CD4-positive, alpha-beta T cell treated with Interleukin-17A for 4 hours (primary cell): ENCODE data around the gene USH1G.
"Not testable (repeated sequence)": the region's sequence is repeated elsewhere in the genome, so short reads cannot be mapped to it uniquely, and the experiment has no call there.

Source experiments
- DNase-seq: peaks from one replicate; pipeline ENCODE4 v3.0.0-alpha.2; 2020; ENCODE audit warnings: mixed read lengths

USH1G gene

GRCh38 chr17:74925242-74925641, 2.2 kb upstream of the USH1G start:
- DNase-seq: no peak

DNA sequence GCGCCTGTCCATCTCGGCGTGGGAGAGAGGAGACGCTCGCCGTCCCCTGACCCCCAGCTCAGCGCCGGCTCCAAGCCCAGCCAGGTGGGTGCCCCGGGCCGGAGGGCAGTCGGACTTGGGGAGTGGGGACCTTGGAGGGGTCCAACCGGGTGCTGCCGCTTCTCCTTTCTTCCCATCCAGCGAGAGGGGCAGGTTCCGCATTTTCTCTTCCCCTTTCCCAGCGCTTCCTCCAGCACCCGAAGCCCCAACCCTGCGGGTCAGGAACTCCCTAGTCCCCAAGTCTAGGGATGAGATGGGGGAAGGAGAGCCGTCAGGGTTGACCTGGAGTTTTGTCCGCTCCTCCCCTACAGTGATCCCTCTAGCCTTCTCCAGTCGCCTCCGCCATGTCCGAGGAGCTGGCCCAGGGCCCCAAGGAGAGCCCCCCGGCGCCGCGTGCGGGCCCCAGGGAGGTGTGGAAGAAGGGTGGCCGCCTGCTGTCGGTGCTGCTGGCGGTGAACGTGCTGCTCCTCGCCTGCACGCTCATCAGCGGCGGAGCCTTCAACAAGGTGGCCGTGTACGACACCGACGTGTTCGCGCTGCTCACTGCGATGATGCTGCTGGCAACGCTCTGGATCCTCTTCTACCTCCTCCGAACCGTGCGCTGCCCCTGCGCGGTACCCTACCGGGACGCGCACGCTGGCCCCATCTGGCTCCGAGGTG, 1.3 kb upstream of the USH1G start, which contains the start of gene OTOP2:
Gene OTOP2 (plus strand): TSS at position 24 of the 699 bp plus-strand sequence. CDS start 360 bp downstream, at position 384.
- DNase-seq: no peak

DNA sequence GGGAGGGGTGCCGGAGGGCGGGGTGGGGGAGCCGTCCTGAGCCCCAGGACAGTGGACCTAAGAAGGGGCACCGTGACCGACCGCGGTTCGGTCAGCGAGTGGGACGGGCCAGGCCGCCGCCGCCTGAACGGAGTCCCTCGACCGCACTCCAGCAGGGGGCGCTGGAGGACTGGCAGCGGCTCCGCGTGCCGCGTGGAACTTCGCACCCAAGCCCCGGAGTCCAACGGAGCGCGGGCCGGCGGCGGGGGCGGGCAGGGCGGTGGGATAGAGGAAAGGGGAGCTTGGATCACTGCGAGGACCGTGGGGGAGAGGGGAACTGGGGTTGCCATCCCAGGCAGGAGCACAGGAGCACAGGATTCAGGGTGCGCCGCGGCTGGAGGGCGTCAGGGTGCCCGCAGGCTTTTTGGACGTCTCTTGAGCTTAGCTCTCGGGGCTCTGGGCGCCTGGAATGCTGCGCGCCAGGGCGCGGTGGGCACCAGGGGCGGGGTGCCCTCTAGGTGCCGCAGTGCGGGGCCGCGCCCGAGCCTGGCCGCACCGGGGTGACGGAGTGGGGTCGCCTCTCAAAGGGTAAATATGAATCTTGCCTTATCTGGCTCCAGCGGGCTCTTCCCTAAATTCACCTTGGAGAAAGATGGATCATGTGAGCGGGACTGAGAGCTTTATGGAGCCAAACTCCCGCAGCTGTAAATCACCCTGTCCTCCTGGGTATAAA, 639 bp upstream of the USH1G start:
- peak; percentile 83 for DNase-seq

GRCh38 chr17:74922172-74922571, 883 bp downstream of the USH1G start:
- DNase-seq: no peak

GRCh38 chr17:74921769-74922168, 1.3 kb downstream of the USH1G start:
- no peak for DNase-seq

DNA sequence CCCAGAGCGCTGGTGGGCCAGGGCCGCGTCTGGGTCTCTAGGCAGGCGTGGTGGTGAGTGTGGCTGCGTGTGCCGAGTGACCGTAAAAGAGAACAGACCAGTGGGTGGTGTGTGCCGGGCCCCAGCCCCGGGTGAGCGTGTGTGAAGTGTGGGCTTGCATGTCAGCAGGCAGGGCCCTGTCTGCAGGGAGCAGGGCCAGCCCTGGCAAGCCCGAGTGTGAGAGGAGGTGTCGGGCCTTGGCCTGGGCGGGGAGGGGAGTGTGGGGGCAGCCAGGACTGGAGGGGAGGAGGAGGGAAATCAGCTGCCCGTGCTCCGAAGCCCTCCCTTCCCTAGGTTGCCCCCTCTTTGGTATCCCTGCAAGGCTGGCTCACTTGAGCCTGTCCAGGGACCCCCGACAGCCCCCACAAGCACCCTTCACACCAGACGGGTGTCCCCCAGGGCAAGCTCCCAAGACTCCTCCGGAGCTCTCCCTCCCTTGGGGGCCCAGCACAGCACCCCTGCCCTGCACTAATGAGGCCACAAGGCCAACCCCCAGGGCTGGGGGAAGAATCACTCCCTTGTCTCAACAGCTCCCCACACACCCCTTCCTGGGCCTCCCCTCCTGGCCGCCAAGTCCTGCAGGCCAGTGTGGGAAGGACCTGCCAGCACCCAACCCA, 1.9 kb downstream of the USH1G start:
- no peak for DNase-seq

- no peak for DNase-seq
These were observed 2.4 kb downstream of the USH1G start for GRCh38 chr17:74920642-74921025.

- no peak for DNase-seq
These were observed 2.8 kb downstream of the USH1G start for GRCh38 chr17:74920306-74920620.

GRCh38 chr17:74919440-74920305, 3.4 kb downstream of the USH1G start:
- DNase-seq: no peak

- no peak for DNase-seq
These were observed 4.1 kb downstream of the USH1G start for GRCh38 chr17:74918906-74919305.

DNA sequence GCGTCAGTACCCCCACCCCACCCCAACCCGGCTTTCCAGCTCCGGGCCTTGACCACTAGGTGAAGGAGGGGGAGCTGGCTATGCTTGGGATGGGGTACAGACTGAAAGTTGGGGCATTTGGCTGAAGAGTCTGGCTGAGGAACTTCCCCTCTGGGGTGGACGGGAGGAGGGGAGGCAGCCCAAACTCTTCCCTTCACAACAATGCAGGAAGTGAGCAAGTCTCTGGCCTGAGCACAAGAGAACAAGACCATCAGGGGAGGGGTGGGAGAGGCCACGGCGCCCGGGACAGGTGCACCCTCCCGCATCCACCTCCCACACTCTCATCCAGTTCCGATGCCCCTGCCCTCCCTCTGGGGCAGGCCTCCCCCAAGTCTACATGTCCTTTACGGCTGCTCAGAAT, 5.6 kb downstream of the USH1G start:
- DNase-seq: no peak

DNA sequence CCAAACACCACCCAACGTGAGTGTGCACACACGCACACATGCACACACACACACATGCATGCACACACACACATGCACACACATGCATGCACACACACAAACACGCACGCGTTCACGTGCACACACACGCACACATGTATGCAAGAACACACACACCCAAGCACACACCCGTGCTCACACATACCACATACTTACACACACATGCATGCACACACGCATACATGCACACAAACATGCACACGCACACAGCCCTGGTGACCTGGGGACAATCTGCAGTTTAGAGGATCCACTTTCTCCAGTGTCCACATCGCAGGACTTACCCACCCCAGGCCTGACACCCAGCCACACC, 6.2 kb downstream of the USH1G start:
- DNase-seq: no peak

DNA sequence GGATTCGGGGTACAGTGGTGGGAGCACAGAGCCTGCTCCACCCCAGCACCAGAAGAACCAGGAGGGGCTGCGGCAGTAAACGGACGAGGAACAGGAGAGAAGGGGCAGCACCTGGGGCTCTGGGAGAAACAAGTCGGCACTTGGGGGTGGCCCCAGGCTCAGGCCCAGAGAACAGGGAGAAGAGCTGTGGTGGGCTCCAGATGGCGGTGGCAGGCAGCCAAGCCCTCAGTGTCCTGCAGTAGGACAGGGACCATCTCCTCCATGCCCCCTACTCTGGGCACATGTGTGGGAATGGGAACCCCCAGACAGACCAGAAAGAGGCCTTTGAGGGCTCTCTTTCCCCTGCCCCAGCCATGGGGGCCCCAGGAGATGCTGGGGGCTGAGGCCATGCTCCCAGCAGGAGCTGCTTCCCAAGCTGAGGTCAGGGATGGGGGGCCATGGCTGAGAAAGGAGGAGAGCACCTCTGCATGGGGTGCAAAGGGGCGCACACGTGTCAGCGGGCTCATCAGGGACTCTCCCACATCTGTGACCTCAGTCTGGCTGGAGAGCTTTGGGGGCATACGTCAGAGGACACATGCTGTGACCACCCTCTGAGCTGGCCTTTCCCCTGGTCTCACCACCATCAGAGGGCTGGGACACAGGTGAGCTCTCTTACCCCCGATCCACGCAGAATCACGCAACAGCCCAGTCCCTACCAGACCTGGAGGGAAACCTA, 6.8 kb downstream of the USH1G start:
- no peak for DNase-seq

- DNase-seq: not testable (repeated sequence)
These were observed 11.6 kb downstream of the USH1G start for GRCh38 chr17:74911423-74911822.

GRCh38 chr17:74909097-74909496, 14.0 kb downstream of the USH1G start:
- not testable (repeated sequence) for DNase-seq

DNA sequence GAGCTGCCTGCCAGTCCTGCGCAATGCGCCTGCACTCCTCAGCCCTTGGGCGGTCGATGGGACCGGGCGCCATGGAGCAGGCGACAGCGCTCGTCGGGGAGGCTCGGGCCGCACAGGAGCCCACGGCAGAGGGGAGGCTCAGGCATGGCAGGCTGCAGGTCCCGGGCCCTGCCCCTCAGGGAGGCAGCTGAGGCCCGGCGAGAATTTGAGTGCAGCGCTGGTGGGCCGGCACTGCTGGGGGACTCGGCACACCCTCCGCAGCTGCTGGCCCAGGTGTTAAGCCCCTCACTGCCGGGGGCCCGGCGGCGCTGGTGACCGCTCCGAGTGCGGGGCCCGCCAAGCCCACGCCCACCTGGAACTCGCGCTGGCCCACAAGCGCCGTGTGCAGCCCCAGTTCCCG, 16.0 kb downstream of the USH1G start:
- no peak for DNase-seq

DNA sequence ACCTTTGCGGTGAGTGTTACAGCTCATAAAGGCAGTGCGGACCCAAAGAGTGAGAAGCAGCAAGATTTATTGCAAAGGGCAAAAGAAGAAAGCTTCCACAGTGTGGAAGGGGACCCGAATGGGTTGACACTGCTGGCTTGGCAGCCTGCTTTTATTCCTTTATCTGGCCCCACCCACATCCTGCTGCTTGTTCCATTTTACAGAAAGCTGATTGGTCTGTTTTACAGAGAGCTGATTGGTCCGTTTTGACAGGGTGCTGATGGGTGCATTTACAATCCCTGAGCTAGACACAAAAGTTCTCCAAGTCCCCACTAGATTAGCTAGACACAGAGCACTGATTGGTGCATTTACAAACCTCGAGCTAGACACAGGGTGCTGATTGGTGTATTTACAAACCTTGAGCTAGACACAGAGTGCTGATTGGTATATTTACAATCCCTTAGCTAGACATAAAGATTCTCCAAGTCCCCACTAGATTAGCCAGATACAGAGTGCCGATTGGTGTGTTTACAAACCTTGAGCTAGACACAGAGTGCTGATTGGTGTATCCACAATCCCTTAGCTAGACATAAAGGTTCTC, 16.8 kb downstream of the USH1G start:
- DNase-seq: not testable (repeated sequence)

- DNase-seq: no peak
These were observed 18.2 kb downstream of the USH1G start for GRCh38 chr17:74904687-74905409.

GRCh38 chr17:74903671-74904070, 19.4 kb downstream of the USH1G start:
- DNase-seq: no peak

- DNase-seq: no peak
These were observed 20.0 kb downstream of the USH1G start for GRCh38 chr17:74903034-74903433.

- DNase-seq: no peak
These were observed 21.5 kb downstream of the USH1G start for GRCh38 chr17:74901353-74902135.
